Activated CD4-positive, alpha-beta T cell treated with anti-CD3 and anti-CD28 coated beads, Interleukin-2, amount 50 U/mL, for 4 hours (primary cell): ENCODE data around the gene SLC14A1.
"Not testable (repeated sequence)": the region's sequence is repeated elsewhere in the genome, so short reads cannot be mapped to it uniquely, and the experiment has no call there.

Experiments used
- DNase-seq, 2 experiments: peaks; one replicate each; pipeline ENCODE4 v3.0.0-alpha.2; 2020

Gene SLC14A1

GRCh38 chr18:45724601-45725000 is 620 bp downstream of the SLC14A1 start:
- no peak for DNase-seq

GRCh38 chr18:45725336-45725735 is 1.4 kb downstream of the SLC14A1 start:
- DNase-seq, result no peak

GRCh38 chr18:45726603-45727002 is 2.6 kb downstream of the SLC14A1 start:
- DNase-seq, result no peak

GRCh38 chr18:45727068-45727467 is 3.1 kb downstream of the SLC14A1 start:
- no peak for DNase-seq

GRCh38 chr18:45728336-45729010 is 4.5 kb downstream of the SLC14A1 start:
- DNase-seq, result no peak

GRCh38 chr18:45730832-45731575 is 7.0 kb downstream of the SLC14A1 start:
- no peak for DNase-seq

- DNase-seq, result no peak
Observed at GRCh38 chr18:45731716-45732115, 7.7 kb downstream of the SLC14A1 start.

- no peak for DNase-seq
Observed at GRCh38 chr18:45733535-45733934, 9.6 kb downstream of the SLC14A1 start.

- DNase-seq, result no peak
Observed at GRCh38 chr18:45734505-45734904, 10.5 kb downstream of the SLC14A1 start.

GRCh38 chr18:45734944-45735343 is 11.0 kb downstream of the SLC14A1 start:
- no peak for DNase-seq

- DNase-seq, result no peak
Observed at GRCh38 chr18:45738660-45739059, 14.7 kb downstream of the SLC14A1 start.

- no peak for DNase-seq
Observed at GRCh38 chr18:45739268-45739667, 15.3 kb downstream of the SLC14A1 start.

- no peak for DNase-seq
Observed at GRCh38 chr18:45739848-45740247, 15.9 kb downstream of the SLC14A1 start.

GRCh38 chr18:45741056-45741455 is 17.1 kb downstream of the SLC14A1 start:
- no peak for DNase-seq

GRCh38 chr18:45745817-45746461 is 22.0 kb downstream of the SLC14A1 start:
- DNase-seq, result no peak

- DNase-seq, result no peak
Observed at GRCh38 chr18:45748501-45748900, 24.5 kb downstream of the SLC14A1 start.

GRCh38 chr18:45749918-45750689 is 26.1 kb downstream of the SLC14A1 start:
- no peak for DNase-seq

- no peak for DNase-seq
Observed at GRCh38 chr18:45751766-45752165, 27.8 kb downstream of the SLC14A1 start.

- no peak for DNase-seq
Observed at GRCh38 chr18:45752681-45753080, 28.7 kb downstream of the SLC14A1 start.

GRCh38 chr18:45753286-45753685 is 29.3 kb downstream of the SLC14A1 start:
- DNase-seq, result no peak

GRCh38 chr18:45755934-45756333 is 32.0 kb downstream of the SLC14A1 start:
- no peak for DNase-seq

GRCh38 chr18:45757005-45757404 is 33.0 kb downstream of the SLC14A1 start:
- DNase-seq, result no peak

GRCh38 chr18:45757644-45758043 is 33.7 kb downstream of the SLC14A1 start:
- not testable (repeated sequence) for DNase-seq
